Fibroblast of villous mesenchyme (primary cell): Measurements from ENCODE around the gene KCNK15. TPM values are rescaled to one million over a fixed set of nuclear protein-coding genes. Genes with fewer than 3 reads are reported as not detected.

Source experiments
- DNase-seq: peaks from one replicate; pipeline ENCODE4 v3.0.0-alpha.2; 2010; ENCODE audit warnings: low read depth
- H3K4me3 ChIP-seq: 2 replicates; pipeline ENCODE4 v1.5.1; 2011; ENCODE audit warnings: low read depth, mild to moderate bottlenecking, low read length
- CTCF ChIP-seq: IDR thresholded peaks from 2 replicates; pipeline ENCODE4 v1.5.1; 2012; ENCODE audit warnings: low read depth, mild to moderate bottlenecking, low read length; ENCODE audit not compliant: insufficient read depth
- total RNA-seq: library from RNA; depleted of rRNA; stranded (reverse); fragments of >200 nt; gene quantifications from 2 replicates; pipeline ENCODE4 v1.2.3, GENCODE V29; 2012

KCNK15 gene
- total RNA-seq, 1 donor, result 1.7 TPM

GRCh38 chr20:44721785-44722054, 23.9 kb upstream of the KCNK15 start:
- DNase-seq, result no peak
- H3K4me3 ChIP-seq, result no peak overlapping the region
- no peak for TF ChIP-seq CTCF

- DNase-seq, result no peak
- no peak overlapping the region for H3K4me3 ChIP-seq
- no peak for TF ChIP-seq CTCF
These were observed 22.7 kb upstream of the KCNK15 start for GRCh38 chr20:44722990-44723389.

GRCh38 chr20:44723391-44723790, 22.3 kb upstream of the KCNK15 start:
- TF ChIP-seq CTCF, result no peak
- no peak for DNase-seq

GRCh38 chr20:44723798-44724362, 21.8 kb upstream of the KCNK15 start:
- no peak for DNase-seq
- no peak overlapping the region for H3K4me3 ChIP-seq
- TF ChIP-seq CTCF, result no peak

More at GRCh38 chr20:44723391-44723790, 22.3 kb upstream of the KCNK15 start:
- no peak overlapping the region for H3K4me3 ChIP-seq

- no peak for DNase-seq
These were observed 21.1 kb upstream of the KCNK15 start for GRCh38 chr20:44724423-44725091.

GRCh38 chr20:44725837-44726236, 19.8 kb upstream of the KCNK15 start:
- no peak for DNase-seq
- H3K4me3 ChIP-seq, result no peak overlapping the region
- no peak for TF ChIP-seq CTCF

More at GRCh38 chr20:44724423-44725091, 21.1 kb upstream of the KCNK15 start:
- H3K4me3 ChIP-seq, result no peak overlapping the region
- no peak for TF ChIP-seq CTCF

GRCh38 chr20:44727039-44727438, 18.6 kb upstream of the KCNK15 start:
- H3K4me3 ChIP-seq, result no peak overlapping the region
- TF ChIP-seq CTCF, result no peak
- DNase-seq, result no peak
